Measurements from ENCODE around the gene ERC1.

ERC1 gene

GRCh38 chr12:1496162-1496900 lies 505.3 kb downstream of the ERC1 start:
- no peaks in the 10 kb centered on the region for H3K27me3 Mint-ChIP-seq
- no peak for ATAC-seq
- H3K9me3 Mint-ChIP-seq, result no peaks in the 10 kb centered on the region
- no peak for DNase-seq
- no peaks in the 10 kb centered on the region for H3K4me1 Mint-ChIP-seq
- H3K27ac Mint-ChIP-seq, result no peak overlapping the region
- H3K4me3 Mint-ChIP-seq, result no peak overlapping the region

- Mint-ChIP-seq H3K27ac (peak overlapping the region in 1 of 2 donors; percentile 25), H3K9me3 (no peaks in the 10 kb centered on the region), H3K4me1 (no peaks in the 10 kb centered on the region), H3K27me3 (peaks cover 3% of the 10 kb centered on the region), H3K4me3 (no peak overlapping the region)
- DNase-seq, result no peak
- no peak for ATAC-seq
These were observed 506.1 kb downstream of the ERC1 start for GRCh38 chr12:1497161-1497560.

- H3K27ac Mint-ChIP-seq, result peak overlapping the region in 1 of 2 donors; percentile 71
- peaks cover 2% of the 10 kb centered on the region for H3K4me1 Mint-ChIP-seq
- no peak overlapping the region for H3K4me3 Mint-ChIP-seq
- DNase-seq (no peak), ATAC-seq (no peak)
- H3K27me3 Mint-ChIP-seq, result peaks cover 14% of the 10 kb centered on the region
- no peaks in the 10 kb centered on the region for H3K9me3 Mint-ChIP-seq
These were observed 507.2 kb downstream of the ERC1 start for GRCh38 chr12:1498199-1498740.

GRCh38 chr12:1499351-1499750 lies 508.3 kb downstream of the ERC1 start:
- H3K27me3 Mint-ChIP-seq, result peaks cover 25% of the 10 kb centered on the region
- ATAC-seq (no peak), DNase-seq (no peak)
- no peaks in the 10 kb centered on the region for H3K9me3 Mint-ChIP-seq
- H3K27ac Mint-ChIP-seq, result peak overlapping the region in 1 of 2 donors; percentile 59
- peaks cover 11% of the 10 kb centered on the region for H3K4me1 Mint-ChIP-seq
- H3K4me3 Mint-ChIP-seq, result no peak overlapping the region

- peak overlapping the region in 1 of 2 donors; percentile 52 for H3K27ac Mint-ChIP-seq
- H3K4me1 Mint-ChIP-seq, result peaks cover 20% of the 10 kb centered on the region
- H3K9me3 Mint-ChIP-seq, result no peaks in the 10 kb centered on the region
- ATAC-seq (no peak), DNase-seq (no peak)
- peaks cover 34% of the 10 kb centered on the region for H3K27me3 Mint-ChIP-seq
- no peak overlapping the region for H3K4me3 Mint-ChIP-seq
These were observed 509.2 kb downstream of the ERC1 start for GRCh38 chr12:1500095-1500801.

- H3K4me3 Mint-ChIP-seq, result no peak overlapping the region
- no peaks in the 10 kb centered on the region for H3K9me3 Mint-ChIP-seq
- no peak for ATAC-seq
These were observed 510.0 kb downstream of the ERC1 start for GRCh38 chr12:1501001-1501400.

GRCh38 chr12:1501695-1502378 lies 510.8 kb downstream of the ERC1 start:
- H3K27ac Mint-ChIP-seq, result no peak overlapping the region
- H3K4me3 Mint-ChIP-seq, result no peak overlapping the region
- DNase-seq (no peak), ATAC-seq (no peak)
- H3K27me3 Mint-ChIP-seq, result peaks cover 45% of the 10 kb centered on the region
- H3K9me3 Mint-ChIP-seq, result no peaks in the 10 kb centered on the region
- peaks cover 20% of the 10 kb centered on the region for H3K4me1 Mint-ChIP-seq

More at GRCh38 chr12:1501001-1501400, 510.0 kb downstream of the ERC1 start:
- peaks cover 20% of the 10 kb centered on the region for H3K4me1 Mint-ChIP-seq
- H3K27me3 Mint-ChIP-seq, result peaks cover 39% of the 10 kb centered on the region
- no peak for DNase-seq
- H3K27ac Mint-ChIP-seq, result no peak overlapping the region

- no peak overlapping the region for H3K27ac Mint-ChIP-seq
- H3K4me1 Mint-ChIP-seq, result peaks cover 20% of the 10 kb centered on the region
- peaks cover 46% of the 10 kb centered on the region for H3K27me3 Mint-ChIP-seq
- H3K9me3 Mint-ChIP-seq, result no peaks in the 10 kb centered on the region
- no peak for DNase-seq
- no peak overlapping the region for H3K4me3 Mint-ChIP-seq
- no peak for ATAC-seq
These were observed 511.3 kb downstream of the ERC1 start for GRCh38 chr12:1502379-1502720.

- no peaks in the 10 kb centered on the region for H3K9me3 Mint-ChIP-seq
- no peak overlapping the region for H3K27ac Mint-ChIP-seq
- no peak overlapping the region for H3K4me3 Mint-ChIP-seq
- ATAC-seq (no peak), DNase-seq (no peak)
- peaks cover 46% of the 10 kb centered on the region for H3K27me3 Mint-ChIP-seq
- H3K4me1 Mint-ChIP-seq, result peaks cover 20% of the 10 kb centered on the region
These were observed 511.8 kb downstream of the ERC1 start for GRCh38 chr12:1502831-1503230.

GRCh38 chr12:1503281-1503711 lies 512.3 kb downstream of the ERC1 start:
- no peak for DNase-seq
- Mint-ChIP-seq H3K9me3 (no peaks in the 10 kb centered on the region), H3K27me3 (peaks cover 46% of the 10 kb centered on the region), H3K4me1 (peaks cover 20% of the 10 kb centered on the region), H3K27ac (no peak overlapping the region), H3K4me3 (no peak overlapping the region)
- ATAC-seq, result no peak

GRCh38 chr12:1504304-1504894 lies 513.4 kb downstream of the ERC1 start:
- Mint-ChIP-seq H3K9me3 (no peaks in the 10 kb centered on the region), H3K27me3 (peaks cover 47% of the 10 kb centered on the region), H3K4me3 (peak overlapping the region; percentile 77 to 84), H3K4me1 (peaks cover 20% of the 10 kb centered on the region), H3K27ac (peak overlapping the region; percentile 56 to 65)
- DNase-seq, result no peak
- peak; percentile 49 for ATAC-seq

- ATAC-seq (no peak), DNase-seq (no peak)
- peak overlapping the region; percentile 77 to 84 for H3K4me3 Mint-ChIP-seq
- H3K27ac Mint-ChIP-seq, result peak overlapping the region in 1 of 2 donors; percentile 65
- H3K9me3 Mint-ChIP-seq, result no peaks in the 10 kb centered on the region
- peaks cover 20% of the 10 kb centered on the region for H3K4me1 Mint-ChIP-seq
- H3K27me3 Mint-ChIP-seq, result peaks cover 52% of the 10 kb centered on the region
These were observed 513.9 kb downstream of the ERC1 start for GRCh38 chr12:1504895-1505311.

- peaks cover 58% of the 10 kb centered on the region for H3K27me3 Mint-ChIP-seq
- ATAC-seq, result no peak
- H3K4me3 Mint-ChIP-seq, result no peak overlapping the region
- H3K27ac Mint-ChIP-seq, result no peak overlapping the region
- no peak for DNase-seq
- peaks cover 20% of the 10 kb centered on the region for H3K4me1 Mint-ChIP-seq
- no peaks in the 10 kb centered on the region for H3K9me3 Mint-ChIP-seq
These were observed 514.6 kb downstream of the ERC1 start for GRCh38 chr12:1505576-1505975.

- DNase-seq, result no peak
- peaks cover 20% of the 10 kb centered on the region for H3K4me1 Mint-ChIP-seq
- no peak overlapping the region for H3K4me3 Mint-ChIP-seq
- H3K27ac Mint-ChIP-seq, result no peak overlapping the region
- no peaks in the 10 kb centered on the region for H3K9me3 Mint-ChIP-seq
- peaks cover 60% of the 10 kb centered on the region for H3K27me3 Mint-ChIP-seq
- ATAC-seq, result no peak
These were observed 516.3 kb downstream of the ERC1 start for GRCh38 chr12:1507308-1507707.

- peaks cover 7% of the 10 kb centered on the region for H3K4me1 Mint-ChIP-seq
- no peak overlapping the region for H3K4me3 Mint-ChIP-seq
- ATAC-seq, result no peak
- H3K27me3 Mint-ChIP-seq, result peaks cover 37% of the 10 kb centered on the region
- H3K27ac Mint-ChIP-seq, result no peak overlapping the region
- H3K9me3 Mint-ChIP-seq, result no peaks in the 10 kb centered on the region
- no peak for DNase-seq
These were observed 518.5 kb downstream of the ERC1 start for GRCh38 chr12:1509413-1510052.

Data from stimulated activated naive CD8-positive, alpha-beta T cell treated with anti-CD3 and anti-CD28 coated beads, Interleukin-15, amount 100 ng/mL, for 72 hours (primary cell).